EL (cell line): ENCODE results near the gene CSH1.

Source experiments
- DNase-seq: peaks from one replicate; pipeline ENCODE4 v3.0.0-alpha.2; 2016

CSH1 gene

GRCh38 chr17:63855185-63855584 lies 41.2 kb downstream of the CSH1 start:
- DNase-seq: no peak

GRCh38 chr17:63854709-63855108 lies 41.7 kb downstream of the CSH1 start:
- no peak for DNase-seq

GRCh38 chr17:63853260-63853659 lies 43.1 kb downstream of the CSH1 start:
- DNase-seq: no peak

GRCh38 chr17:63850401-63850800 lies 46.0 kb downstream of the CSH1 start:
- no peak for DNase-seq

- DNase-seq: peak; percentile 86
Measured at GRCh38 chr17:63848834-63849689, 47.3 kb downstream of the CSH1 start.

GRCh38 chr17:63847525-63848249 lies 48.7 kb downstream of the CSH1 start:
- no peak for DNase-seq

GRCh38 chr17:63845509-63845908 lies 50.9 kb downstream of the CSH1 start:
- no peak for DNase-seq
